Osteoblast (primary cell): ENCODE measurements around the gene DHRSX. TPM values are rescaled to one million over a fixed set of nuclear protein-coding genes. Genes with fewer than 3 reads are reported as not detected.
"Not testable (repeated sequence)": the region's sequence is repeated elsewhere in the genome, so short reads cannot be mapped to it uniquely, and the experiment has no call there.

Experiments
- DNase-seq: peaks from one replicate; pipeline ENCODE4 v3.0.0; 2011; ENCODE audit warnings: low spot score, mixed read lengths; ENCODE audit not compliant: insufficient read length; ENCODE audit errors: missing footprints
- H2AFZ ChIP-seq: 2 replicates; pipeline ENCODE4 v1.6.0; 2011; ENCODE audit warnings: mild to moderate bottlenecking, low read length
- H3K27ac ChIP-seq: 2 replicates; pipeline ENCODE4 v1.5.1; 2011; ENCODE audit warnings: mild to moderate bottlenecking, low read depth, low read length, moderate library complexity
- H3K27me3 ChIP-seq: 2 replicates; pipeline ENCODE4 v1.6.0; 2012; ENCODE audit warnings: mild to moderate bottlenecking, control low read depth, inconsistent platforms, low read length, moderate library complexity; ENCODE audit not compliant: insufficient read depth
- H3K36me3 ChIP-seq: 2 replicates; pipeline ENCODE4 v1.5.1; 2011; ENCODE audit warnings: mild to moderate bottlenecking, low read length, control low read depth, moderate library complexity; ENCODE audit not compliant: insufficient read depth
- H3K4me1 ChIP-seq: 2 replicates; pipeline ENCODE4 v1.5.1; 2011; ENCODE audit warnings: mild to moderate bottlenecking, low read length, control low read depth, moderate library complexity; ENCODE audit not compliant: insufficient read depth
- H3K4me2 ChIP-seq: 2 replicates; pipeline ENCODE4 v1.6.0; 2011; ENCODE audit warnings: mild to moderate bottlenecking, low read length; ENCODE audit not compliant: insufficient read depth
- H3K4me3 ChIP-seq: fragments of 200-600 bp; sonication (generic); 3 replicates; pipeline ENCODE4 v1.5.1; 2012; ENCODE audit warnings: mild to moderate bottlenecking, low read length, inconsistent platforms; ENCODE audit not compliant: insufficient read depth
- H3K79me2 ChIP-seq: 2 replicates; pipeline ENCODE4 v1.6.0; 2012; ENCODE audit warnings: mild to moderate bottlenecking, low read length, control low read depth, inconsistent platforms; ENCODE audit not compliant: insufficient read depth
- H3K9me3 ChIP-seq: 2 replicates; pipeline ENCODE4 v1.5.1; 2011; ENCODE audit warnings: low read depth, low read length, control low read depth
- H4K20me1 ChIP-seq: 2 replicates; pipeline ENCODE4 v1.6.0; 2012; ENCODE audit warnings: mild to moderate bottlenecking, low read length, control low read depth; ENCODE audit not compliant: insufficient read depth
- CTCF ChIP-seq: IDR thresholded peaks from 2 replicates; pipeline ENCODE4 v1.5.1; 2011; ENCODE audit warnings: mild to moderate bottlenecking, low read depth, low read length, moderate library complexity; ENCODE audit errors: extremely low read depth
- total RNA-seq: library from RNA; depleted of rRNA; stranded (reverse); fragments of >200 nt; gene quantifications from 2 replicates; pipeline ENCODE4 v1.2.3, GENCODE V29; 2012

Gene DHRSX
- total RNA-seq, 1 donor, result 37.6 TPM

GRCh38 chrX:2471641-2472040 lies 29.1 kb downstream of the DHRSX start:
- H4K20me1 ChIP-seq, result peaks cover 39% of the 10 kb centered on the region
- no peaks in the 10 kb centered on the region for H3K9me3 ChIP-seq
- H3K27me3 ChIP-seq, result no peaks in the 10 kb centered on the region
- no peak overlapping the region for H2AFZ ChIP-seq
- no peak for DNase-seq
- H3K4me1 ChIP-seq, result no peaks in the 10 kb centered on the region
- no peak overlapping the region for H3K4me2 ChIP-seq
- TF ChIP-seq CTCF, result no peak
- H3K27ac ChIP-seq, result no peak overlapping the region
- no peaks in the 10 kb centered on the region for H3K36me3 ChIP-seq
- H3K4me3 ChIP-seq, result no peak overlapping the region
- peaks cover 50% of the 10 kb centered on the region for H3K79me2 ChIP-seq

- H3K4me3 ChIP-seq, DNase-seq, H3K36me3 ChIP-seq, H3K27ac ChIP-seq, H3K4me1 ChIP-seq, H3K9me3 ChIP-seq, H3K4me2 ChIP-seq, H3K27me3 ChIP-seq, H2AFZ ChIP-seq: not testable (repeated sequence)
- peaks cover 43% of the 10 kb centered on the region for H4K20me1 ChIP-seq
- peaks cover 50% of the 10 kb centered on the region for H3K79me2 ChIP-seq
These were observed 29.6 kb downstream of the DHRSX start for GRCh38 chrX:2471126-2471525.

- Histone ChIP-seq H4K20me1 (peaks cover 35% of the 10 kb centered on the region), H3K79me2 (peaks cover 46% of the 10 kb centered on the region)
- H3K27me3 ChIP-seq, H3K9me3 ChIP-seq, H2AFZ ChIP-seq, DNase-seq, H3K4me2 ChIP-seq, H3K27ac ChIP-seq, H3K36me3 ChIP-seq, H3K4me3 ChIP-seq, H3K4me1 ChIP-seq: not testable (repeated sequence)
These were observed 30.9 kb downstream of the DHRSX start for GRCh38 chrX:2469852-2470251.

GRCh38 chrX:2469196-2469685 lies 31.5 kb downstream of the DHRSX start:
- Histone ChIP-seq H3K4me3 (no peak overlapping the region), H3K27ac (no peak overlapping the region), H3K27me3 (no peaks in the 10 kb centered on the region), H4K20me1 (peaks cover 29% of the 10 kb centered on the region), H3K9me3 (no peaks in the 10 kb centered on the region), H3K4me1 (no peaks in the 10 kb centered on the region), H2AFZ (no peak overlapping the region), H3K4me2 (no peak overlapping the region), H3K36me3 (no peaks in the 10 kb centered on the region), H3K79me2 (peaks cover 46% of the 10 kb centered on the region)
- no peak for DNase-seq
- TF ChIP-seq CTCF, result no peak

- DNase-seq, result no peak
These were observed 32.2 kb downstream of the DHRSX start for GRCh38 chrX:2468261-2469195.

More at GRCh38 chrX:2468261-2469195, 32.2 kb downstream of the DHRSX start:
- no peak overlapping the region for H3K4me3 ChIP-seq
- peaks cover 49% of the 10 kb centered on the region for H3K79me2 ChIP-seq
- no peak for TF ChIP-seq CTCF
- no peaks in the 10 kb centered on the region for H3K36me3 ChIP-seq
- H2AFZ ChIP-seq, result no peak overlapping the region
- no peak overlapping the region for H3K27ac ChIP-seq
- H3K9me3 ChIP-seq, result no peaks in the 10 kb centered on the region
- no peak overlapping the region for H3K4me2 ChIP-seq
- no peaks in the 10 kb centered on the region for H3K4me1 ChIP-seq
- peaks cover 30% of the 10 kb centered on the region for H4K20me1 ChIP-seq
- H3K27me3 ChIP-seq, result no peaks in the 10 kb centered on the region
